HG03039 (cell line): Measurements from ENCODE around the gene PRLH.
"Not testable (repeated sequence)": the region's sequence is repeated elsewhere in the genome, so short reads cannot be mapped to it uniquely, and the experiment has no call there.

Experiments used
- ATAC-seq: cut with Tn5 transposase; IDR thresholded peaks from one replicate; pipeline ENCODE4 v1.9.1; 2021; ENCODE audit warnings: mild to moderate bottlenecking, moderate library complexity; ENCODE audit not compliant: unreplicated experiment

The PRLH gene

GRCh38 chr2:237581326-237581725 is 15.0 kb downstream of the PRLH start:
- no peak for ATAC-seq

- ATAC-seq: no peak
These were observed 15.7 kb downstream of the PRLH start for GRCh38 chr2:237581751-237582746.

- no peak for ATAC-seq
These were observed 17.3 kb downstream of the PRLH start for GRCh38 chr2:237583385-237584295.

GRCh38 chr2:237585590-237586221 is 19.3 kb downstream of the PRLH start:
- no peak for ATAC-seq

- no peak for ATAC-seq
These were observed 21.8 kb downstream of the PRLH start for GRCh38 chr2:237588044-237588696.

- ATAC-seq: no peak
These were observed 24.1 kb downstream of the PRLH start, which contains the start of gene RAB17 for GRCh38 chr2:237590272-237591140. RAB17 (minus strand) TSS chr2:237590734; CDS start chr2:237586154, 4,580 bp downstream.

GRCh38 chr2:237591141-237591881 is 24.9 kb downstream of the PRLH start:
- no peak for ATAC-seq

- ATAC-seq: no peak
These were observed 26.1 kb downstream of the PRLH start for GRCh38 chr2:237592425-237592980.

- ATAC-seq: no peak
These were observed 26.7 kb downstream of the PRLH start for GRCh38 chr2:237593036-237593435.

GRCh38 chr2:237593596-237594320 is 27.4 kb downstream of the PRLH start:
- ATAC-seq: no peak

GRCh38 chr2:237594514-237594871 is 28.1 kb downstream of the PRLH start:
- no peak for ATAC-seq

GRCh38 chr2:237595829-237596519 is 29.6 kb downstream of the PRLH start:
- not testable (repeated sequence) for ATAC-seq

GRCh38 chr2:237596520-237597195 is 30.3 kb downstream of the PRLH start:
- no peak for ATAC-seq

- ATAC-seq: no peak
These were observed 31.1 kb downstream of the PRLH start for GRCh38 chr2:237597196-237598145.

GRCh38 chr2:237598468-237599208 is 32.3 kb downstream of the PRLH start:
- no peak for ATAC-seq
